ENCODE results near the gene CHST2.

The CHST2 gene

GRCh38 chr3:143170074-143170473, 50.5 kb downstream of the CHST2 start:
- DNase-seq, result no peak

- DNase-seq, result no peak
Measured at GRCh38 chr3:143170676-143171075, 51.1 kb downstream of the CHST2 start.

- peak; percentile 55 for DNase-seq
Measured at GRCh38 chr3:143171141-143171980, 51.8 kb downstream of the CHST2 start.

DNA sequence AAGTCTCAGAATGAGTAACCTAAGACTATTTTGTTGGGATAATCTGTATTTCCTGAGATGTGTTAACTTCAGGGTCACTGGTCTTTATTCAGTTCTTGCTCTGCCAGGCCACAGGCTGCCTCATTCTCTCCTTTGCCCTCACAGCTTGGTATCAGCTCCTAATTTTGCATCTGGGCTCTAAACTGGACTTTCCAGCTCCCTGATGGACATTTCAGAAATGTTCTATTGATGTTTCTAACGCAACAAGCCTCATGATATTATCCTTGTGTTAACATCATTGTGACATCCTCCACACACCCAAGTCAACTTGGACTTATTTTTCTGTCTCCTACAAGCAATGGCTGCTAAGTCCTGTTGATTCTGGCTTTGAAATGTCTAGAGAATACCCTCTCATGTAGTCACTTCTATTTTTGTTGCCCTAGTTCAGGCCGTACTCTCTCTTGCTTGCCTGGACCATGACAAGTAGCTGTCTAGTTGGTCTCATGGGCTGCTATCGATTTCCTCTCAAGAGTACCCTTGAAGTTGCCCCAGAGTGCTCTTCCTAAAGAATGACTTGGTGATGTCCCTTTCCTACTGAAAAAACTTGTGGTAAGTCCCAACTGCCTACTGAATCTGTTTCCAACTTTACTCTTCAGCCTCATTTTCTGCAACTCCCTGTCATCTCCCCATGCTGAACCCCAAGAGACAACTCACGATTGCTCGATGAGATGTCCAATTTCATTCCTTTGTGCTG, 52.7 kb downstream of the CHST2 start:
- no peak for DNase-seq

DNA sequence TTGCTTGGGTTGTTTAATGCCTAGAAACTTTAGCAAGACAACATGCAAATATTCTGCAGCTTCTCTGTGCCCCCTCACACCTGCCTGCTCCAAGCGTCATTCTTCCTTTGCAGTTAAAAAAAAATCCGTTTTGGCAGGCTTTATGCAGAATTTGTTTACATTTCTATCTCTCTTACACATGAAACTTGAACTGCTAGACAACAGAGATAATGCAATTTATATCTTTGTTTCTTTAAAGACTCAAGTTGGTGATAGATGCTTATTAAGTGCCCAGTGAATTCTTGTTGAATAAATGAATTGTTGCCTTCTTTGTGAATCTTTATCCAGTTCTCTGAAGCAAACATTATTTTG, 53.2 kb downstream of the CHST2 start:
- no peak for DNase-seq

DNA sequence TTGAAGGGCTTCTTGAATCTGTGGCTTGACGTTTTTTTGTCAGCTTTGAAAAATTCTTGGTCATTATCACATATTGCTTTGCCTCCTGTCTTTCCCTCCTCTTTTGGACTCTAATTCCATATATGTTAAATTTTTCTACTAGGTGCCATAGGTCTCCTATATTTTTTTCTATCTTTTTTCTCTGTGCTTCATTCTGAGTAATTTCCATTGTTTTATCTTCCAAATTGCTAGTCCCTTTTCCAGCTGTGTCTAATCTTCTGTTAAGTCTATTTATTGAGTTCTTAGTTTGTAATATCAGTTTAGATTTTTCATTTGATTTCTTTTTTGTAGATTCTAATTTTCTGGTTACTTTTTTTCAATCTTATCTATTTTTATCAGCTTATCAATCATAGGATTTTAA, 53.7 kb downstream of the CHST2 start:
- no peak for DNase-seq

All from NCI-H226 (cell line).